OCI-LY7 (cell line): ENCODE data around the gene NFKBIE. TPM values are rescaled to one million over a fixed set of nuclear protein-coding genes. Genes with fewer than 3 reads are reported as not detected.
A peak's percentile ranks its signal among the peaks of the same experiment; 100 is the strongest.

Experiments used
- BruUV-seq: library from RNA; stranded (reverse); fragments of 400-500 nt; replicated peaks from 2 replicates; lab custom pipeline; 2021; lab: Mats Ljungman, UMichigan
- CTCF ChIA-PET: fragments of 300-600 bp; sonication (Branson Sonifier 250); formaldehyde crosslinking; loops from one replicate; lab custom pipeline; 2022; ENCODE audit warnings: antibody characterized with exemption; ENCODE audit not compliant: unreplicated experiment; lab: Charles Lee
- POLR2A ChIA-PET: fragments of 300-600 bp; sonication (Branson Sonifier 250); formaldehyde crosslinking; loops from one replicate; lab custom pipeline; 2022; ENCODE audit warnings: antibody characterized with exemption; lab: Charles Lee
- DNase-seq: peaks from one replicate; pipeline ENCODE4 v3.0.0-alpha.2; 2015; ENCODE audit warnings: low spot score
- H2AFZ ChIP-seq: fragments of 200-600 bp; sonication (generic), shearing (Covaris generic); 2 replicates; pipeline ENCODE4 v1.6.1; 2014; ENCODE audit warnings: mild to moderate bottlenecking, antibody characterized with exemption, low read length, moderate library complexity
- H3K27ac ChIP-seq: fragments of 200-600 bp; sonication (generic); 2 replicates; pipeline ENCODE4 v1.5.1; 2014; ENCODE audit warnings: mixed run types, low read depth, mild to moderate bottlenecking, moderate library complexity, low read length, inconsistent platforms; ENCODE audit not compliant: poor library complexity, severe bottlenecking
- H3K36me3 ChIP-seq: fragments of 200-600 bp; sonication (generic); 2 replicates; pipeline ENCODE4 v1.6.1; 2014; ENCODE audit warnings: mild to moderate bottlenecking, antibody characterized with exemption, low read length, moderate library complexity, mixed read lengths; ENCODE audit not compliant: insufficient read depth
- H3K4me1 ChIP-seq: fragments of 200-600 bp; sonication (generic); 2 replicates; pipeline ENCODE4 v1.5.1; 2014; ENCODE audit warnings: mild to moderate bottlenecking, low read length; ENCODE audit not compliant: insufficient read depth, poor library complexity, severe bottlenecking
- H3K4me2 ChIP-seq: fragments of 200-600 bp; sonication (generic); 2 replicates; pipeline ENCODE4 v1.6.1; 2014; ENCODE audit warnings: mild to moderate bottlenecking, low read length
- H3K4me3 ChIP-seq: fragments of 200-600 bp; sonication (generic); 2 replicates; pipeline ENCODE4 v1.5.1; 2014; ENCODE audit warnings: mild to moderate bottlenecking, low read depth, low read length; ENCODE audit not compliant: poor library complexity, severe bottlenecking
- H3K79me2 ChIP-seq: fragments of 200-600 bp; sonication (generic); 2 replicates; pipeline ENCODE4 v1.6.1; 2016; ENCODE audit warnings: low read depth, mild to moderate bottlenecking, low read length, moderate library complexity, mixed read lengths; ENCODE audit not compliant: insufficient read depth
- H3K9me2 ChIP-seq: fragments of 200-600 bp; sonication (generic); 2 replicates; pipeline ENCODE4 v1.6.1; 2016; ENCODE audit warnings: mild to moderate bottlenecking, low read length, mixed read lengths; ENCODE audit not compliant: insufficient read depth
- H3K9me3 ChIP-seq: fragments of 200-600 bp; sonication (generic); 2 replicates; pipeline ENCODE4 v1.6.1; 2014; ENCODE audit warnings: mild to moderate bottlenecking, mixed run types, low read length, mixed read lengths
- H4K20me1 ChIP-seq: fragments of 200-600 bp; sonication (generic); 2 replicates; pipeline ENCODE4 v1.6.1; 2014; ENCODE audit warnings: mild to moderate bottlenecking, antibody characterized with exemption, low read length, moderate library complexity, mixed read lengths; ENCODE audit not compliant: insufficient read depth
- CTCF ChIP-seq: fragments of 200-600 bp; sonication (generic); conservative IDR thresholded peaks from 2 replicates; pipeline ENCODE4 v1.5.1; 2014; ENCODE audit warnings: mild to moderate bottlenecking, antibody characterized with exemption, low read length, moderate library complexity, mixed read lengths
- EZH2phosphoT487 ChIP-seq: fragments of 200-600 bp; sonication (generic); IDR thresholded peaks from 2 replicates; pipeline ENCODE4 v1.6.1; 2018; ENCODE audit warnings: low read depth, borderline replicate concordance, mild to moderate bottlenecking, mixed run types, antibody characterized with exemption, low read length, moderate library complexity, mixed read lengths
- intact Hi-C: fragments of 100-400 bp; cut with micrococcal nuclease; formaldehyde crosslinking; loops from one replicate; pipeline ENCODE4 v1.10.0; 2022; ENCODE audit not compliant: unreplicated experiment
- total RNA-seq, 2 experiments: library from RNA; depleted of rRNA in 1 of 2; stranded (reverse); fragments of >200 nt in 1 of 2; shearing (Covaris generic) in 1 of 2; gene quantifications; 2 replicates each; pipeline ENCODE4 v1.2.3, GENCODE V29; 2014 to 2022

The NFKBIE gene
- total RNA-seq, 2 experiments from 2014 or later = 24.8 to 43.1 TPM

- Histone ChIP-seq H3K27ac (peak overlapping the region; percentile 64), H3K9me3 (no peaks in the 10 kb centered on the region), H3K4me3 (no peak overlapping the region), H3K4me1 (peaks cover 76% of the 10 kb centered on the region), H3K79me2 (peaks cover 25% of the 10 kb centered on the region), H2AFZ (no peak overlapping the region), H3K4me2 (peak overlapping the region; percentile 100), H3K9me2 (no peaks in the 10 kb centered on the region), H3K36me3 (peaks cover 87% of the 10 kb centered on the region), H4K20me1 (peaks cover 27% of the 10 kb centered on the region)
- no TSS peak for BruUV-seq
- TF ChIP-seq CTCF (no peak), EZH2phosphoT487 (no peak)
- DNase-seq = no peak
- intact Hi-C loops = no loop called here
- ChIA-PET POLR2A (interaction anchor here (1.4 kb wide), 1 partner anchor 12 kb away, joined by 4 read pairs; no protein-coding TSS in a partner anchor), CTCF (no interaction called here)
These were observed 10.9 kb downstream of the NFKBIE start for GRCh38 chr6:44254191-44255104.

- Histone ChIP-seq H3K4me3 (no peak overlapping the region), H3K36me3 (peaks cover 87% of the 10 kb centered on the region), H2AFZ (no peak overlapping the region), H3K9me3 (no peaks in the 10 kb centered on the region), H3K9me2 (no peaks in the 10 kb centered on the region), H3K79me2 (peaks cover 35% of the 10 kb centered on the region), H3K27ac (no peak overlapping the region), H4K20me1 (peaks cover 36% of the 10 kb centered on the region), H3K4me2 (peak overlapping the region; percentile 4; the same call in 1 of the 2 replicates), H3K4me1 (peaks cover 79% of the 10 kb centered on the region)
- TSS peak; percentile 60 for BruUV-seq
- CTCF ChIA-PET = no interaction called here
- POLR2A ChIA-PET = interaction anchor here (1.4 kb wide), 1 partner anchor 11 kb away, joined by 4 read pairs; no protein-coding TSS in a partner anchor
- intact Hi-C loops = no loop called here
- TF ChIP-seq EZH2phosphoT487 (no peak), CTCF (peak; percentile 78)
- peak; percentile 53 for DNase-seq
These were observed 11.8 kb downstream of the NFKBIE start for GRCh38 chr6:44253307-44254101.
